T-helper 9 cell (primary cell): ENCODE measurements around the gene RNPEPL1.

Experiments
- DNase-seq: peaks from one replicate; pipeline ENCODE4 v3.0.0-alpha.2; 2020

Gene RNPEPL1

GRCh38 chr2:240566203-240567136, 1.8 kb upstream of the RNPEPL1 start:
- DNase-seq, result peak; percentile 91

GRCh38 chr2:240567137-240567871, 980 bp upstream of the RNPEPL1 start:
- DNase-seq, result peak; percentile 45

GRCh38 chr2:240568678-240569522, 616 bp downstream of the RNPEPL1 start:
- DNase-seq, result peak; percentile 50

- DNase-seq, result no peak
Measured at GRCh38 chr2:240569523-240569997, 1.3 kb downstream of the RNPEPL1 start.

- no peak for DNase-seq
Measured at GRCh38 chr2:240569998-240570530, 1.8 kb downstream of the RNPEPL1 start.

GRCh38 chr2:240570531-240571313, 2.4 kb downstream of the RNPEPL1 start:
- no peak for DNase-seq

GRCh38 chr2:240571314-240571973, 3.2 kb downstream of the RNPEPL1 start:
- no peak for DNase-seq

GRCh38 chr2:240572141-240573031, 4.1 kb downstream of the RNPEPL1 start:
- no peak for DNase-seq

GRCh38 chr2:240573071-240573515, 4.8 kb downstream of the RNPEPL1 start:
- DNase-seq, result no peak

GRCh38 chr2:240573516-240574385, 5.5 kb downstream of the RNPEPL1 start:
- no peak for DNase-seq

- DNase-seq, result no peak
Measured at GRCh38 chr2:240574386-240575100, 6.3 kb downstream of the RNPEPL1 start.

- DNase-seq, result no peak
Measured at GRCh38 chr2:240575101-240575965, 7.0 kb downstream of the RNPEPL1 start.

GRCh38 chr2:240576036-240576435, 7.8 kb downstream of the RNPEPL1 start:
- DNase-seq, result no peak

- DNase-seq, result no peak
Measured at GRCh38 chr2:240576436-240577205, 8.3 kb downstream of the RNPEPL1 start.

GRCh38 chr2:240577281-240578109, 9.2 kb downstream of the RNPEPL1 start:
- no peak for DNase-seq
